Lower lobe of right lung (tissue), 2 donors: ENCODE measurements around the gene TEX47. TPM values are rescaled to one million over a fixed set of nuclear protein-coding genes. Genes with fewer than 3 reads are reported as not detected.

ENCODE experiments used
- ATAC-seq, 2 donors: fragments of 200-7000 bp; cut with Tn5 transposase; one replicate each; pipeline ENCODE4 v1.9.1; 2020 to 2022; ENCODE audit warnings: mild to moderate bottlenecking in 2 of 2, moderate library complexity in 2 of 2
- DNase-seq: peaks from one replicate; pipeline ENCODE4 v3.0.0-alpha.2; 2020
- H3K27ac ChIP-seq: fragments of 200-600 bp; one replicate; pipeline ENCODE4 v1.8.0; 2022
- H3K27me3 ChIP-seq: fragments of 200-600 bp; one replicate; pipeline ENCODE4 v1.8.0; 2022; ENCODE audit warnings: low read depth
- H3K36me3 ChIP-seq: fragments of 200-600 bp; one replicate; pipeline ENCODE4 v1.8.0; 2022; ENCODE audit warnings: mild to moderate bottlenecking
- H3K4me1 ChIP-seq: fragments of 200-600 bp; one replicate; pipeline ENCODE4 v1.8.0; 2022
- H3K4me3 ChIP-seq: fragments of 200-600 bp; one replicate; pipeline ENCODE4 v1.8.0; 2022; ENCODE audit warnings: mild to moderate bottlenecking
- H3K9me3 ChIP-seq: fragments of 200-600 bp; one replicate; pipeline ENCODE4 v1.8.0; 2022
- CTCF ChIP-seq: fragments of 200-600 bp; IDR thresholded peaks from one replicate; pipeline ENCODE4 v1.8.0; 2022; ENCODE audit warnings: antibody characterized with exemption, mild to moderate bottlenecking
- intact Hi-C: fragments of 100-400 bp; cut with DNase I; formaldehyde crosslinking; loops from one replicate; pipeline ENCODE4 v1.11.0; 2022
- total RNA-seq: library from RNA; stranded (reverse); fragmentation: NEBNext Ultra II Directional; extraction: Animal tissue kit (Norgen Biotek cat#: 25700); gene quantifications from one replicate; pipeline ENCODE4 v1.2.1, GENCODE V29; 2021
- donor health status: DM: no; HTN: yes; CAD: no; lungs with severe emphysema.

The TEX47 gene
- total RNA-seq, 1 donor from 2014 or later: not detected

DNA sequence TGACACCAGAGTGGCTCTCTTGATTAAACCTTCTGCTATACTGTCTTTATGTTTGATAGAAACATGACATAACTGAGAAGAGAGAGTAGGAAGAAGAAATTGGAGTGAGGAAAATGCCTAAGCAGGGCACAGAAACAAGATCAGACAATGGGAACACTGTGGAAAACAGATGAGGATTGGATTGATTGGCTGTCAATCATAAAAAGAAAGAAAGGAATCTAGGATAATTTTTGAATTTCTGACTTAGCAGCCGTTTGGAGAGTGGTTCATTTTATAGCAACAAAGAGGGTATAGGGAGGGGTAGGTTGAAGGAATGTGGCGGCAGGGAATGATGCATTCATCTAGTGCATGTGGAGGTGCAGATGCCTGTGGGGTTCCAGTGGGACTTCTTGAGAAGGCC is 7.8 kb downstream of the TEX47 start:
- no peak for TF ChIP-seq CTCF
- no peak overlapping the region for H3K4me3 ChIP-seq
- no peak overlapping the region for H3K27ac ChIP-seq
- no peak for ATAC-seq
- no peaks in the 10 kb centered on the region for H3K36me3 ChIP-seq
- no peaks in the 10 kb centered on the region for H3K4me1 ChIP-seq
- intact Hi-C loops: no loop called here
- H3K27me3 ChIP-seq: no peaks in the 10 kb centered on the region
- DNase-seq: no peak
- H3K9me3 ChIP-seq: no peaks in the 10 kb centered on the region

- intact Hi-C loops: no loop called here
- no peaks in the 10 kb centered on the region for H3K9me3 ChIP-seq
- no peak overlapping the region for H3K27ac ChIP-seq
- no peaks in the 10 kb centered on the region for H3K36me3 ChIP-seq
- DNase-seq: no peak
- ATAC-seq: no peak
- no peaks in the 10 kb centered on the region for H3K4me1 ChIP-seq
- no peaks in the 10 kb centered on the region for H3K27me3 ChIP-seq
- no peak for TF ChIP-seq CTCF
- H3K4me3 ChIP-seq: no peak overlapping the region
These were observed 19.7 kb downstream of the TEX47 start for GRCh38 chr7:88775838-88776237.

DNA sequence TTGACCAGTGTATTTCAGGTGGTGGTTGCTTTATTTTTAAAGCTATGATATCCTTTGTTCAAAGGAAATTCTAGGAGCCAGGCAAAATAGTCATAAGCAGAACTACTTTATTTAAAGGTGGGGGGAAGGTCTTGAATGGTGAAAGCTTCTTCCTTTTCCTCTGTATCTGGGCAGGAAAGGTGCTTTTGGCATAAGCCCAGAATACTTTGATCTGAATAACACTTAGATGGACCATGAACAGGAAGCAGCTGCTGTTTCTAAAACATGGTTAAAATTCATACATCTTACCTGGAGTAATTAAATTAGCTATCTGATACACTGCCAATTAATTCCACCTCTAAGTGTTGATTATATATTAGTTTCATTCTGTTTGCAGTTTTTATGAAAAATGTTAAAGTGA is 22.8 kb downstream of the TEX47 start:
- no peaks in the 10 kb centered on the region for H3K36me3 ChIP-seq
- TF ChIP-seq CTCF: no peak
- intact Hi-C loops: no loop called here
- ATAC-seq (no peak), DNase-seq (no peak)
- no peak overlapping the region for H3K27ac ChIP-seq
- H3K9me3 ChIP-seq: no peaks in the 10 kb centered on the region
- H3K4me3 ChIP-seq: no peak overlapping the region
- H3K27me3 ChIP-seq: no peaks in the 10 kb centered on the region
- no peaks in the 10 kb centered on the region for H3K4me1 ChIP-seq

DNA sequence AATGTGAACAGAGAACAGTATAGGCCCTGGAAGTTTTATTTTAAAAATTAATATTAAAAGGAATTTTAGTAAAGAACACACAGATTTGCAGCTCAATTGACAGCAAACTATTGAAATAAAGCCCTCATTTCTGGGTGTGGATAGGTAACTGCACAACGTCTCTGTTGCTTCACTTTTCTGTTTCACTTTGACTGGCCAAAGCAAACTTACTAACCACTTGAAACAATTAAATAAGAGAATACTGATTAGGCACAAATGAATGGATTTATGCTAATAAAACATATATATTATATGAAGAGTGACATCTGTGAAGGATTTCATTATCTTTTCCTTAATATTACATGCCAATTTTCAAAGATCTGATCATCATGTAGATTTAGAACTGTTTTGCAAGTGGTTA is 24.1 kb downstream of the TEX47 start:
- Histone ChIP-seq H3K27me3 (no peaks in the 10 kb centered on the region), H3K4me3 (no peak overlapping the region), H3K4me1 (no peaks in the 10 kb centered on the region), H3K36me3 (no peaks in the 10 kb centered on the region), H3K9me3 (no peaks in the 10 kb centered on the region), H3K27ac (no peak overlapping the region)
- DNase-seq (no peak), ATAC-seq (no peak)
- intact Hi-C loops: no loop called here
- TF ChIP-seq CTCF: no peak

DNA sequence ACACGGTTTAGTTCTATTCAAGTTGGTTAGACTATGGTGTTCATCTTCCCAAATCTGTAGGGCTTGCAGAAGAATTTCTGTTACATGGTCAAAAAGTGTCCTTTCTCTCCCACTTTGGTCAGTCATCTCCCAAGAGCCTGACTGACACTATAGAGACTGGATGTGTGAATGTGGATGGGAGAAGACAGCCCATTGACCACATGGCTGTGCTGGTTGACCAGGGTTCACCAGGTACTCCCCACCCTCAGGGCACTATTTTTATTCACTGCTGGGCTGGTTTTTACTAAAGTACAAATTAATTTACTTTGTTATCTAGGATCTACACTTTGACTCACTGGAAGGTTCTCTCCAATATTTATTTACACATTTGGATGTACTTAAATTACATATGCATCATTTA is 33.8 kb downstream of the TEX47 start:
- Histone ChIP-seq H3K4me3 (no peak overlapping the region), H3K27ac (no peak overlapping the region), H3K4me1 (peaks cover 10% of the 10 kb centered on the region), H3K27me3 (peaks cover 29% of the 10 kb centered on the region), H3K9me3 (no peaks in the 10 kb centered on the region), H3K36me3 (no peaks in the 10 kb centered on the region)
- intact Hi-C loops: no loop called here
- no peak for DNase-seq
- no peak for ATAC-seq
- TF ChIP-seq CTCF: no peak

DNA sequence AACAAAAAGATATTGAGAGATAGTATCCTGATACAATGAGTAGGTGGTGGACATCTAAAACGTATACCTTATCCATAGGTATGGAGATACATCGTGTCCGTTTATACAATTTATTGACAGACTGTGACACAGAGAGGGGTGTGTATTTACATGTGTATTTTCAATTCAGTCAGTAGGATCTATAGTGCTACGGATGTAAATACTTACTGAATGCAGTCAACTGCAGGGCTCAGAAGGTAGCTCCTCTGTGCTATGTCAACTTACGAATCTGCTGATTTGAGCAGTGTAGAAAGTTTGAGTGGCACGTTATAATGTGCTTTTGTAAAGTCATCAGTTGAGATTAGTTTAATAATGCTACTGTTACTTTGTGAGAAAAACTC is 35.4 kb downstream of the TEX47 start:
- Histone ChIP-seq H3K4me3 (no peak overlapping the region), H3K4me1 (peaks cover 10% of the 10 kb centered on the region), H3K27ac (no peak overlapping the region), H3K27me3 (peaks cover 44% of the 10 kb centered on the region), H3K9me3 (no peaks in the 10 kb centered on the region), H3K36me3 (no peaks in the 10 kb centered on the region)
- ATAC-seq: no peak
- TF ChIP-seq CTCF: no peak
- no peak for DNase-seq
- intact Hi-C loops: no loop called here
